Mesenchymal stem cell (in vitro differentiated cells and primary cell): ENCODE data around the gene SLC44A5.

Experiments
- DNase-seq: peaks from one replicate; pipeline ENCODE4 v3.0.0-alpha.2; 2013
- H2AFZ ChIP-seq: one replicate; pipeline ENCODE4 v1.6.1; 2013; ENCODE audit warnings: low read depth, mild to moderate bottlenecking, control low read depth, inconsistent platforms, low read length, moderate library complexity
- H2AK5ac ChIP-seq: 2 replicates; pipeline ENCODE4 v1.6.1; 2013; ENCODE audit warnings: low read length, moderate library complexity, mild to moderate bottlenecking, inconsistent platforms; ENCODE audit not compliant: severe bottlenecking
- H2BK120ac ChIP-seq: one replicate; pipeline ENCODE4 v1.6.1; 2013; ENCODE audit warnings: low read depth, mild to moderate bottlenecking, inconsistent platforms, low read length, moderate library complexity
- H2BK12ac ChIP-seq, 2 experiments: one replicate each; pipeline ENCODE4 v1.6.1; 2013; ENCODE audit warnings: inconsistent platforms in 2 of 2, low read length in 2 of 2, mild to moderate bottlenecking in 2 of 2, moderate library complexity in 2 of 2, control low read depth in 1 of 2
- H2BK15ac ChIP-seq: one replicate; pipeline ENCODE4 v1.6.1; 2013; ENCODE audit warnings: mild to moderate bottlenecking, low read depth, inconsistent platforms; ENCODE audit not compliant: poor library complexity, severe bottlenecking
- H2BK5ac ChIP-seq: 2 replicates; pipeline ENCODE4 v1.6.1; 2013; ENCODE audit warnings: low read depth, mild to moderate bottlenecking, low read length, control low read depth, inconsistent platforms; ENCODE audit not compliant: poor library complexity, severe bottlenecking
- H3K14ac ChIP-seq, 2 experiments: one replicate each; pipeline ENCODE4 v1.6.1; 2013; ENCODE audit warnings: inconsistent platforms in 2 of 2, low read length in 2 of 2, control low read depth in 1 of 2, mild to moderate bottlenecking in 1 of 2, moderate library complexity in 1 of 2
- H3K18ac ChIP-seq, 2 experiments: one replicate each; pipeline ENCODE4 v1.6.1; 2013; ENCODE audit warnings: inconsistent platforms in 2 of 2, low read length in 2 of 2, control low read depth in 1 of 2, low read depth in 1 of 2, mild to moderate bottlenecking in 1 of 2
- H3K23ac ChIP-seq, 2 experiments: one replicate each; pipeline ENCODE4 v1.6.1; 2013; ENCODE audit warnings: inconsistent platforms in 2 of 2, low read length in 2 of 2, mild to moderate bottlenecking in 2 of 2, moderate library complexity in 2 of 2, control low read depth in 1 of 2
- H3K27ac ChIP-seq: 2 replicates; pipeline ENCODE4 v1.5.1; 2013; ENCODE audit warnings: mild to moderate bottlenecking, moderate library complexity, low read length, control low read depth, inconsistent platforms; ENCODE audit not compliant: poor library complexity, severe bottlenecking
- H3K27me3 ChIP-seq, 2 experiments: 2 replicates each; pipeline versions ENCODE4 v1.6.1 to v1.7.0; 2013; ENCODE audit warnings: low read length in 2 of 2, mild to moderate bottlenecking in 2 of 2, moderate library complexity in 2 of 2, control low read depth in 1 of 2, inconsistent platforms in 1 of 2; ENCODE audit not compliant: control insufficient read depth in 1 of 2, insufficient read depth in 1 of 2
- H3K36me3 ChIP-seq, 2 experiments: 2 replicates each; pipeline versions ENCODE4 v1.6.1 to v1.7.0; 2013; ENCODE audit warnings: low read length in 2 of 2, control low read depth in 1 of 2, inconsistent platforms in 1 of 2, low read depth in 1 of 2, mild to moderate bottlenecking in 1 of 2; ENCODE audit not compliant: insufficient read depth in 2 of 2, control insufficient read depth in 1 of 2
- H3K4ac ChIP-seq, 2 experiments: one replicate each; pipeline ENCODE4 v1.6.1; 2013; ENCODE audit warnings: inconsistent platforms in 2 of 2, low read length in 2 of 2, mild to moderate bottlenecking in 2 of 2, moderate library complexity in 2 of 2, control low read depth in 1 of 2, low read depth in 1 of 2
- H3K4me1 ChIP-seq: 2 replicates; pipeline ENCODE4 v1.6.1; 2013; ENCODE audit warnings: low read depth, low read length, control low read depth; ENCODE audit not compliant: control insufficient read depth, insufficient read depth
- H3K4me2 ChIP-seq: 2 replicates; pipeline ENCODE4 v1.6.1; 2013; ENCODE audit warnings: low read length, mild to moderate bottlenecking, inconsistent platforms; ENCODE audit not compliant: poor library complexity, severe bottlenecking
- H3K4me3 ChIP-seq, 2 experiments: 2 replicates each; pipeline versions ENCODE4 v1.5.1 to v1.7.0; 2013; ENCODE audit warnings: low read length in 2 of 2, mild to moderate bottlenecking in 2 of 2, control low read depth in 1 of 2, low read depth in 1 of 2; ENCODE audit not compliant: insufficient read depth in 1 of 2
- H3K79me1 ChIP-seq: replicated peaks from 2 replicates; pipeline ENCODE4 v1.6.1; 2013; ENCODE audit warnings: mild to moderate bottlenecking, control low read depth, low read length, inconsistent platforms; ENCODE audit not compliant: poor library complexity, severe bottlenecking
- H3K9ac ChIP-seq: 2 replicates; pipeline ENCODE4 v1.7.0; 2013; ENCODE audit warnings: mild to moderate bottlenecking, low read length, moderate library complexity
- H3K9me3 ChIP-seq: 2 replicates; pipeline ENCODE4 v1.7.0; 2013; ENCODE audit warnings: mild to moderate bottlenecking, low read length; ENCODE audit not compliant: control insufficient read depth
- H4K8ac ChIP-seq: one replicate; pipeline ENCODE4 v1.6.1; 2013; ENCODE audit warnings: inconsistent platforms, mild to moderate bottlenecking, low read length, moderate library complexity
- H4K91ac ChIP-seq: one replicate; pipeline ENCODE4 v1.6.1; 2013; ENCODE audit warnings: mild to moderate bottlenecking, low read length, inconsistent platforms
- WGBS: methylation state at CpG from one replicate; pipeline ENCODE4 v1.1.7; 2013; ENCODE audit warnings: mixed read lengths; 5-methylcytosine and 5-hydroxymethylcytosine counted together

The SLC44A5 gene

DNA sequence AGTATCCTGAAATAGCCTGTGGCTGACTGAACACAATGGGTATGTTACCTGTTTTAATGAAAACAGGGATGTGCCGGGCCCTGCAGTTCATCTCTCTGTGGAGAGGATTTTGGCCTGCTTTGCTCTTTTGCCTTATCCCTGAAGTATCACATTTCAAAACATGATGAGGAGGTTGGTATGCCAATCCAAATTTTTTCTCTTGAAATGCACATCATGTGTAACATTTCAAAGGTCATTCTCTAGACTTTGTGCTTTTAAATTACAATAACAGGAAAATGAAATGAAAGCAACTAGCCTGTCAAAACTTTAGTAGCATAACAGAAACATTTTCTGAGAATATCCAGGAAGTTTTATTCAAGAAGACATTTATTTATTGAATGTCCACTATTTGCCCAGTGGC, 118.9 kb downstream of the SLC44A5 start:
- no peak overlapping the region for H2AFZ ChIP-seq
- H3K9ac ChIP-seq: no peak overlapping the region
- H3K79me1 ChIP-seq: no peaks in the 10 kb centered on the region
- H3K4me2 ChIP-seq: no peak overlapping the region
- no peak overlapping the region for H4K8ac ChIP-seq
- H3K18ac ChIP-seq: no peak overlapping the region
- no peaks in the 10 kb centered on the region for H3K36me3 ChIP-seq
- H2BK12ac ChIP-seq: no peak overlapping the region
- H3K4me1 ChIP-seq: no peaks in the 10 kb centered on the region
- no peak overlapping the region for H3K4me3 ChIP-seq
- H3K27me3 ChIP-seq: no peaks in the 10 kb centered on the region
- 57% methylated on average over 1 of the region's 1 CpG for WGBS
- H2BK15ac ChIP-seq: no peak overlapping the region
- peaks cover 42% of the 10 kb centered on the region for H3K9me3 ChIP-seq
- no peak overlapping the region for H2BK120ac ChIP-seq
- H4K91ac ChIP-seq: no peak overlapping the region
- DNase-seq: no peak
- H3K23ac ChIP-seq: no peak overlapping the region
- H3K4ac ChIP-seq: no peak overlapping the region
- H3K14ac ChIP-seq: no peak overlapping the region
- H2BK5ac ChIP-seq: no peak overlapping the region
- no peak overlapping the region for H2AK5ac ChIP-seq
- no peak overlapping the region for H3K27ac ChIP-seq

DNA sequence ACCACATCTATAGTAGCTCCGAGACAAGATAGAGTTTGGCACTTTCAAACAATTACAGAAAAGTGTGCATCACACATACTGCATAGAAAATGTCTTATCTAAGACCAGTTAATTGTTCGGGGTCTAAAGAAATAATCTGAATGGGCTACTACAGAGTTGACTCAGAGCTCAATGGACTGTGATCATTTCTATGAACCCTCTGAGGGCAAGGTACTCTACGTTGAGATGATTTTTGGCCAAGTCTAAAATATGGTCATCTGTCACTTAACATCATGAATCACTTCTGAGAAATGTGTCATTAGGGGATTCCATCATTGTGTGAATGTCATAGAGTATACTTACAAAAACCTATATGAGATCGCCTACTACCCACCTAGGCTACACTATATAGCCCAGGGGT, 123.5 kb downstream of the SLC44A5 start:
- H3K4me2 ChIP-seq: no peak overlapping the region

DNA sequence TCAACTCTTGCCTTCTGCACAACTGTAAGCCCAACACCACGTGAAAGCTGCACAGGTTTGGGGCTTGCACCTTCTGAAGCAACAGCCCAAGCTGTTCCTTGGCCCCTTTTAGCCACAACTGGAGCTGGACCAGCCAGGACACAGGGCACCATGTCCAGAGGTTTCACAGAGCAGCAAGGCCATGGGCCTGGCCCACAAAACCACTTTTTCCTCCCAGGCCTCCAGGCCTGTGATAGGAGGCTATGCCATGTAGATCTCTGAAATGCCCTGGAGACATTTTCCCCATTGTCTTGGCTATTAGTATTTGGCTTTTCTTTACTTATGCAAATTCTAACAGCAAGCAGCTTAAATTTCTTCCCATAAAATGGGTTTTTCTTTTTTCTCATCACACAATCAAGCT, 126.1 kb downstream of the SLC44A5 start:
- H2AK5ac ChIP-seq: no peak overlapping the region
- DNase-seq: no peak
- H2BK12ac ChIP-seq: no peak overlapping the region
- no peak overlapping the region for H4K91ac ChIP-seq
- no peak overlapping the region for H3K4me2 ChIP-seq
- peaks cover 13% of the 10 kb centered on the region for H3K9me3 ChIP-seq
- no peak overlapping the region for H4K8ac ChIP-seq
- no peak overlapping the region for H3K23ac ChIP-seq
- H2BK15ac ChIP-seq: no peak overlapping the region
- WGBS: 9% methylated on average over 1 of the region's 1 CpG
- H3K9ac ChIP-seq: no peak overlapping the region
- no peaks in the 10 kb centered on the region for H3K27me3 ChIP-seq
- no peak overlapping the region for H3K4ac ChIP-seq
- H2BK120ac ChIP-seq: no peak overlapping the region
- H3K27ac ChIP-seq: no peak overlapping the region
- no peaks in the 10 kb centered on the region for H3K4me1 ChIP-seq
- H3K79me1 ChIP-seq: no peaks in the 10 kb centered on the region
- H3K36me3 ChIP-seq: no peaks in the 10 kb centered on the region
- no peak overlapping the region for H3K14ac ChIP-seq
- no peak overlapping the region for H3K4me3 ChIP-seq
- H2BK5ac ChIP-seq: no peak overlapping the region
- H2AFZ ChIP-seq: no peak overlapping the region
- H3K18ac ChIP-seq: no peak overlapping the region

More for the DNA sequence above, 123.5 kb downstream of the SLC44A5 start:
- H2BK15ac ChIP-seq: no peak overlapping the region
- no peak overlapping the region for H2AK5ac ChIP-seq
- no peaks in the 10 kb centered on the region for H3K27me3 ChIP-seq
- no peak overlapping the region for H3K14ac ChIP-seq
- H2BK120ac ChIP-seq: no peak overlapping the region
- H2BK5ac ChIP-seq: no peak overlapping the region
- no peak overlapping the region for H3K27ac ChIP-seq
- no peaks in the 10 kb centered on the region for H3K4me1 ChIP-seq
- no peak overlapping the region for H3K23ac ChIP-seq
- DNase-seq: no peak
- H3K9me3 ChIP-seq: peaks cover 22% of the 10 kb centered on the region
- H4K91ac ChIP-seq: no peak overlapping the region
- WGBS: 83% methylated on average over 1 of the region's 4 CpGs
- no peak overlapping the region for H2AFZ ChIP-seq
- no peaks in the 10 kb centered on the region for H3K79me1 ChIP-seq
- H3K36me3 ChIP-seq: no peaks in the 10 kb centered on the region
- H3K9ac ChIP-seq: no peak overlapping the region
- no peak overlapping the region for H3K18ac ChIP-seq
- H4K8ac ChIP-seq: no peak overlapping the region
- no peak overlapping the region for H3K4me3 ChIP-seq
- H2BK12ac ChIP-seq: no peak overlapping the region
- no peak overlapping the region for H3K4ac ChIP-seq

DNA sequence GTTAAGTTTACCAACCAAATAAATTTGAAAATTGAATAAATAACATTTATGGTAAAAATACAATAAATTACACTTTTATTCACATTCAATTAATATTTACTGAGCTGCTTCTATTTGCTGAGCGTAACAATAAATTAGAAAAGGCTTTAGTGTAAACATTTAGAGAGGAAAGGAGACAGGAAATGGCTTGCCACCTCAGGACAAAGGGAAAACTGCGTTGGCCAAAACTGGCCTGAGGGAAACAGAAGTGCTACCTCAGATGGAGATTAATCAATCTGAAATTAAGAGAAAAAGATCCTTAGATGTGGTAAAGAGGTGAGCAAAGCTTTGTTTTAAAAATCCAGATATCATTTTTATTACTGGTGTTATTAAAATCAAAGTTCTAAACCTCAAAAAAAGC, 128.0 kb downstream of the SLC44A5 start:
- Histone ChIP-seq H3K9me3 (peaks cover 13% of the 10 kb centered on the region), H3K14ac (no peak overlapping the region), H3K36me3 (no peaks in the 10 kb centered on the region), H2BK12ac (no peak overlapping the region), H3K4me2 (no peak overlapping the region), H3K23ac (no peak overlapping the region), H3K27me3 (no peaks in the 10 kb centered on the region), H3K4me3 (no peak overlapping the region), H2BK120ac (no peak overlapping the region), H3K4me1 (no peaks in the 10 kb centered on the region), H3K79me1 (no peaks in the 10 kb centered on the region), H3K4ac (no peak overlapping the region), H3K9ac (no peak overlapping the region), H2AK5ac (no peak overlapping the region), H2AFZ (no peak overlapping the region), H4K8ac (no peak overlapping the region), H3K18ac (no peak overlapping the region), H4K91ac (no peak overlapping the region), H3K27ac (no peak overlapping the region), H2BK5ac (no peak overlapping the region), H2BK15ac (no peak overlapping the region)
- no peak for DNase-seq
- WGBS: 58% methylated on average over 2 of the region's 2 CpGs
